ENCODE measurements around the gene NXPH1. TPM values are rescaled to one million over a fixed set of nuclear protein-coding genes. Genes with fewer than 3 reads are reported as not detected.

NXPH1 gene
- total RNA-seq, 1 donor from 2014 or later = not detected

GRCh38 chr7:8597565-8597964 lies 164.2 kb downstream of the NXPH1 start:
- H3K4me1 Mint-ChIP-seq = no peaks in the 10 kb centered on the region
- no peaks in the 10 kb centered on the region for H3K27me3 Mint-ChIP-seq
- TF ChIP-seq CTCF (IDR thresholded peaks at IDR 0.05) = no peak
- DNase-seq (no peak), ATAC-seq (ENCODE audit: low read depth) (no peak)
- H3K36me3 Mint-ChIP-seq (ENCODE audit: low read depth) = no peaks in the 10 kb centered on the region
- no peak overlapping the region for H3K4me3 Mint-ChIP-seq
- H3K27ac Mint-ChIP-seq = no peak overlapping the region
- intact Hi-C loops (cut with micrococcal nuclease) = no loop called here
- ChIA-PET POLR2A (no interaction called here), CTCF (no interaction called here)
- H3K9me3 Mint-ChIP-seq = no peaks in the 10 kb centered on the region

GRCh38 chr7:8601121-8601520 lies 167.7 kb downstream of the NXPH1 start:
- Mint-ChIP-seq H3K27me3 (no peaks in the 10 kb centered on the region), H3K4me3 (no peak overlapping the region), H3K9me3 (no peaks in the 10 kb centered on the region), H3K4me1 (no peaks in the 10 kb centered on the region), H3K27ac (no peak overlapping the region), H3K36me3 (ENCODE audit: low read depth) (no peaks in the 10 kb centered on the region)
- no peak for TF ChIP-seq CTCF (IDR thresholded peaks at IDR 0.05)
- intact Hi-C loops (cut with micrococcal nuclease) = no loop called here
- ChIA-PET CTCF (no interaction called here), POLR2A (no interaction called here)
- DNase-seq = no peak
- no peak for ATAC-seq (ENCODE audit: low read depth)

- Mint-ChIP-seq H3K9me3 (peaks cover 4% of the 10 kb centered on the region), H3K4me1 (no peaks in the 10 kb centered on the region), H3K27ac (no peak overlapping the region), H3K4me3 (no peak overlapping the region), H3K27me3 (no peaks in the 10 kb centered on the region), H3K36me3 (ENCODE audit: low read depth) (no peaks in the 10 kb centered on the region)
- intact Hi-C loops (cut with micrococcal nuclease) = no loop called here
- DNase-seq = no peak
- TF ChIP-seq CTCF (IDR thresholded peaks at IDR 0.05) = no peak
- ATAC-seq (ENCODE audit: low read depth) = no peak
- CTCF ChIA-PET = no interaction called here
- POLR2A ChIA-PET = no interaction called here
These were observed 171.8 kb downstream of the NXPH1 start for GRCh38 chr7:8605221-8605620.

- no peak overlapping the region for H3K4me3 Mint-ChIP-seq
- no peak for DNase-seq
- POLR2A ChIA-PET = no interaction called here
- H3K9me3 Mint-ChIP-seq = peaks cover 6% of the 10 kb centered on the region
- H3K36me3 Mint-ChIP-seq (ENCODE audit: low read depth) = no peaks in the 10 kb centered on the region
- TF ChIP-seq CTCF (IDR thresholded peaks at IDR 0.05) = no peak
- no peak overlapping the region for H3K27ac Mint-ChIP-seq
- CTCF ChIA-PET = no interaction called here
- ATAC-seq (ENCODE audit: low read depth) = no peak
- no peaks in the 10 kb centered on the region for H3K4me1 Mint-ChIP-seq
- no peaks in the 10 kb centered on the region for H3K27me3 Mint-ChIP-seq
- intact Hi-C loops (cut with micrococcal nuclease) = no loop called here
These were observed 179.2 kb downstream of the NXPH1 start for GRCh38 chr7:8612584-8612983.

DNA sequence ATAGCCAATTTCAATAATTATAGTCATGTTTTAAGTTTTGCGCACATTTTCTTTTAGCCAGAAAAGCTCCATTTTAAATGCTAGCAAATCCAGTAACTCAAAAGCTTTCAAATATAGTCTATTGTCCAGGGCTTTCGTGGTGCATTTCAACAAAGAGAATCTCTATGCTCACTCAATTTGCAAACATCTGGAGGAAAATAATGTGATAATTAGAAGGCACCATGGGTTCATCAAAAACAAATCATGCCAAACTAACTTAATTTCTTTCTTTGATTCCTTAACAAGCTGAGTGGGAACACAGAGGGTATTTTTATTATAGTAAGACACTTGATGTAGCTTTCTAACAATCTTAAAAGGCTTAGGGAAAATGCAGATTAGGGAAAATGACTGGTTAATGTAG lies 179.8 kb downstream of the NXPH1 start:
- intact Hi-C loops (cut with micrococcal nuclease) = no loop called here
- TF ChIP-seq CTCF (IDR thresholded peaks at IDR 0.05) = no peak
- ATAC-seq (ENCODE audit: low read depth) (no peak), DNase-seq (no peak)
- Mint-ChIP-seq H3K27me3 (no peaks in the 10 kb centered on the region), H3K4me3 (no peak overlapping the region), H3K9me3 (peaks cover 7% of the 10 kb centered on the region), H3K36me3 (ENCODE audit: low read depth) (no peaks in the 10 kb centered on the region), H3K27ac (no peak overlapping the region), H3K4me1 (no peaks in the 10 kb centered on the region)
- ChIA-PET CTCF (no interaction called here), POLR2A (no interaction called here)
